Urothelium cell line (cell line): ENCODE data around the gene SUSD2.
"Not testable (repeated sequence)": the region's sequence is repeated elsewhere in the genome, so short reads cannot be mapped to it uniquely, and the experiment has no call there.

Experiments
- DNase-seq: peaks from one replicate; pipeline ENCODE4 v3.0.0; 2011; ENCODE audit warnings: low spot score, mixed read lengths
- FAIRE-seq: peaks from 2 replicates; lab custom pipeline; 2011; peaks lifted over from hg19 to GRCh38; lab: Jason Lieb, UNC

SUSD2 gene

GRCh38 chr22:24186892-24187670, 5.8 kb downstream of the SUSD2 start:
- FAIRE-seq: peak; percentile 58
- DNase-seq: no peak

GRCh38 chr22:24187731-24188644, 6.7 kb downstream of the SUSD2 start:
- FAIRE-seq: peak; percentile 63

DNA sequence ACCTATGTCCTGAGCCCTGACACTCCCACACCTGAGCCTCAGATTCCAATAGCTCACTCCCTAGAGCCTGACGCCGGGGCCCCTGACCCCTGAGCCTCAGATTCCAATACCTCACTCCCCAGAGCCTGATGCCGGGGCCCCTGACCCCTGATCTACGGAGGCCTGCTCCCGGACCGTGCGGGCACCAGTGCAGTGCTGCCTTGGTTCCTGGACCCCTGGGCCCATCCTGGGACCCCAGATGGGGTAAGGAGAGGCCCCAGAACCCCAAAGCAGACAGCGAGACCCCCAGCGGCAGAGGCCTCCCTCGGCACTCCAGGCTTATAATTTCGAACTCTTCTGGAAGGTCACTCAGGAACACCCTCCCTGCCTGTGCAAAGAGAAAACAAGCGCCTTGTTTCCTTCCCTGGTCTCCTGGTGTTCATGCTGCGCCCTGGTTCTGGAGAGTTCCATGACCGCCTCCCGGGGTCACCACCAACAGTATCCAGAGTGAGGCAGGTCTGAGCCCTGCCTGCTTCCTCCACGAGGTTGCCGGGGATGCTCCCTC, 7.5 kb downstream of the SUSD2 start:
- DNase-seq: no peak
- FAIRE-seq: peak; percentile 17

More at GRCh38 chr22:24187731-24188644, 6.7 kb downstream of the SUSD2 start:
- no peak for DNase-seq

GRCh38 chr22:24189249-24190158, 8.2 kb downstream of the SUSD2 start:
- FAIRE-seq (peak; percentile 98), DNase-seq (peak; percentile 92)

GRCh38 chr22:24190159-24190540, 8.9 kb downstream of the SUSD2 start:
- DNase-seq (no peak), FAIRE-seq (no peak)

- peak; percentile 20 for FAIRE-seq
Observed at GRCh38 chr22:24190596-24191208, 9.4 kb downstream of the SUSD2 start.

DNA sequence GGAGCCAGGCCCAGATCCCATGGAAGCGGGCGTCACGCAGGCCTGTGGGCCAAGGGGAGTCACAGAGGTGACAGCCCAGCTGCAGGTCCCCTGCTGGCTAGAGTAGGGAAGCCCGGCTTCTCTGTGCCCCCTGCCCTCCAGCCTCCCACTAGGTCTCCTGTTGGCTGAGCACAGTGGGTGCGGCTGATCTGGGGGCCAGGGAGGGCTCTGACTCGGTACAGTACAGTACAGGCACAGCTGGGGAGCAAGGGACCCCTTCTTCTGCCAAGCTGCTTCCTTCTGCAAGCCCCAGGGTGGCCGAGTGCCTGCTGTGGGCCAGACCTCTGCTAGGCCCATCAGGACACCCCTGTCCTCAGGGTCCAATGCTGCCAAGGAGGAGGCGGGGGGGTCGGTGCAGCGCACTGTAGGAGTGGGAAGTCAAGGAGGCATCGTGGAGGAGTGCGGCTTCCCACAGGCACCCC, 10.1 kb downstream of the SUSD2 start:
- FAIRE-seq (peak; percentile 35), DNase-seq (no peak)

More at GRCh38 chr22:24190596-24191208, 9.4 kb downstream of the SUSD2 start:
- no peak for DNase-seq

GRCh38 chr22:24191893-24192292, 10.6 kb downstream of the SUSD2 start:
- DNase-seq: no peak
- FAIRE-seq: no peak

DNA sequence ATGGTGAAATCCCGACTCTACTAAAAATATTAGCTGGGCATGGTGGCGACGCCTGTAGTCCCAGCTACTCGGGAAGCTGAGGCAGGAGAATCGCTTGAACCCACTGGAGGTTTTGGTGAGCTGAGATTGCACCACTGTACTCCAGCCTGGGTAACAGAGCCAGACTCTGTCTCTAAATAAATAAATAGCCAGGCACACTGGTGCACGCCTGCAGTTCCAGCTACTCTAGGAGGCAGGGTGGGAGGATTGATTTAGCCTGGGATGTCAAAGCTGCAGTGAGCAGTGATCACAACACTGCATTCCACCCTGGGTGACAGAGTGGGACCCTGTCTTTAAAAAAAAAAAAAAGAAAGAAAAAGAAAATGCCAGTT, 17.4 kb downstream of the SUSD2 start:
- no peak for DNase-seq
- FAIRE-seq: no peak

GRCh38 chr22:24200619-24201212, 19.4 kb downstream of the SUSD2 start:
- FAIRE-seq (peak; percentile 84), DNase-seq (peak; percentile 88)

DNA sequence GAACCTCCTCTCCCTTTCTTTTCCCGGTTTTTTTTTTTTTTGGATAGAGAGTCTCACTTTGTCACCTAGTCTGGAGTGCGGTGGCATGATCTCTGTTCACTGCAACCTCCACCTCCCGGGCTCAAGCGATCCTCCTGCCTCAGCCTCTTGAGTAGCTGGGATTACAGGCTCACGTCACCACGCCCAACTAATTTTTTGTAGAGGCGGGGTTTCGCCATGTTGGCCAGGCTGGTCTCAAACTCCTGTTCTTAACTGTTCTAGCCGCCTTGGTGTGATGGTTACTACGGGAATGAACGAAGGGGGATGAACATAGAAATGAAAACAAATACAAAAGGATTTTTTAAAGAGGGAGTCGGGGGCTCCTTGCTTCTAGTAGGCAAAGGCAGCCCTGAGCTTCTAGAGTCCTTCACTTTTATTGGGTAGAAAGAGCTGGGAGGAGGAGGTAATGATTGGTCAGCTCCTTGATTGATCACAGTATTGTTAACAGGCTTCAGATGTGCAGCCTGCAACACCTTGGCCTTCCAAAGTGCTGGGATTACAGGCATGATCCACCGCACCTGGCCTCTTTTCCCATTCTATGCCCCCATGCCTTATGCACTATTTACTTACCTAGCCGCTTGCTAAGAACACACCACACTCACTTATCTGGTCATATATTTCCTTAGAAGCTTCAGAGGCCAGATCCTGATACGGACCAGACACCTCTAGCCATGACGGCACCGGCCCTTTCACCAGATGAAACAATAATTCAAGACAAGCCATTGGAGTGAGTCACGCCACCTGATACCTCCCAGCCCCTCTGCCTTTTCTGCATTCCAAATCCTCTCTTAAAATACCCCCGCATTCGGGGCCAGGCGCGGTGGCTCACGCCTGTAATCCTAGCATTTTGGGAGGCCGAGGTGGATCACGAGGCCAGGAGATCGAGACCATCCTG, 20.7 kb downstream of the SUSD2 start:
- DNase-seq (peak; percentile 84), FAIRE-seq (no peak)

DNA sequence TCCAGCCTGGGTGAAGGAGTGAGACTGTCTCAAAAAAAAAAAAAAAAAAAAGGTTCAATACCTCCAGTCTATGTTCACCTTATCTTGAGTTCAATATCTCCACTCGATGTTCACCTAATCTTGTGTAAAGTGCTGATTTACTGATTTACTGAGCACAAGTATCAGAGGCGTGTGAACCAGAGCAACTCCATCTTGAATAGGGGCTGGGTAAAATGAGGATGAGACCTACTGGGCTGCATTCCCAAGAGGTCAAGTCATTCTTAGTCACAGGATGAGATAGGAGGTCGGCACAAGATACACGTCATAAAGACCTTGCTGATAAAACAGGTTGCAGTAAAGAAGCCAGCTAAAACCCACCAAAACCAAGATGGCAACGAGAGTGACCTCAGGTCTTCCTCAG, 22.6 kb downstream of the SUSD2 start:
- DNase-seq: not testable (repeated sequence)
- peak; percentile 44 for FAIRE-seq

DNA sequence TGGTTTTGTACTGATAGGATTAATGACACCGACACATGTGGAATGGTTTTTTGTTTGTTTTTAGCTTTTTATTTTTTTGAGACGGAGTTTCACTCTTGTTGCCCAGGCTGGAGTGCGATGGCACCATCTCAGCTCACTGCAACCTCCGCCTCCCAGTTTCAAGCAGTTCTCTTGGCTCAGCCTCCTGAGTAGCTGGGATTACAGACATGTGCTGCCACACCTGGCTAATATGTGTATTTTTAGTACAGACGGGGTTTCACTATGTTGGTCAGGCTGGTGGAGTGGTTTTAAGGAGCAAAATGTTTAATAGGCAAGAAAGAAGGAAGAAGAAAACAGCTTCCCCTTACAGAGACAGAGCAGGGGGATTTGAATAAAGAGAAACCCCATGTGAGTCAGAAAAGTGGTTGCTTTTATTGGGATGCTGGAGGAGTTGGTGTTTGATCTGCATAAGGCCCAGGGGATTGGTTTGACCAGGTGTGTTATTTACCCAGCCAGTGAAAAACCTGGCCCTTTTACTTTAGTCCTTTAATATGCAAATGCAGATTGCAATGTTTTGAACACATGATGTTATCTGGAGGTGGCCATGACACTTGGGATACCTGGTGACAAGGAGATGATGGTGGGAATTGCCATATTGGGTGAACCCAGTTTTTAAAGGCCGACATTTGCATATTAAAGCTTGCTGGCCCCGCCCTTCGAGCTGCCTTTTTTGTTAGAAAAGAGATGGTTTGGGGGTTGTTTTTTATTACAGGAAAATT, 24.3 kb downstream of the SUSD2 start:
- DNase-seq: no peak
- peak; percentile 46 for FAIRE-seq

DNA sequence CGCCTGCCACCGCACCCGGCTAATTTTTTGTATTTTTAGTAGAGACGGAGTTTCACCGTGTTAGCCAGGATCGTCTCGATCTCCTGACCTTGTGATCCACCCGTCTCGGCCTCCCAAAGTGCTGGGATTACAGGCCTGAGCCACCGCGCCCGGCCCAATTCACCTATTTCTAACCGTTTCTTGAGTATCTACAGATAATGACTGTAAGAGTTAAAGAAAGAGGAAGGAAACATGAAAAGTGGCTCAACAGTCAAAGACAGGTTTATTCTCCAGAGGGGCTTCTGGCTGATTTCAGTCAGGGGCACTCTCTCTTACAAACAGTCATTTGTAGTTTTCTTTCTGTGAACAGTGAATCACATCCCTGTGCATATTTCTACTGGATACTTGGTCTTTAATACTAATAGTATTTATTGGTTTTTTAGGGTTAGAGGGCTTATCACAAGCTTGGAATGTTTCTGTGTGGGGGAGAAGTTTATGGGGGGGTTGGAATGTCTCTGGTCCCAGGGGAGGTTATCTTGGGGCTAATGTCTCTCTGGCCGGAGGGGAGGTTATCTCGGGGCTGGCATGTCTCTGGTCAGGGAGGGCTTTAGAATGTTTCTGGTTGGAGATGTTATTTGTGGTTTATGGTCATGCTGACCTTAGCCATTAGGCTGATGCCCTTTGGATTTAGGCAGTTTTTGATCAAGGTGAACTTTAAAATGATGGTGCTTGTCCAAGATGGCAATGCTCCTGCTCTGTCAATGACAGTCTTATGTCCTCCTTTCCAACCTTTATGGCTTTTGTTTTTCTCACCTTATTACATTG, 25.4 kb downstream of the SUSD2 start:
- FAIRE-seq, DNase-seq: not testable (repeated sequence)

DNA sequence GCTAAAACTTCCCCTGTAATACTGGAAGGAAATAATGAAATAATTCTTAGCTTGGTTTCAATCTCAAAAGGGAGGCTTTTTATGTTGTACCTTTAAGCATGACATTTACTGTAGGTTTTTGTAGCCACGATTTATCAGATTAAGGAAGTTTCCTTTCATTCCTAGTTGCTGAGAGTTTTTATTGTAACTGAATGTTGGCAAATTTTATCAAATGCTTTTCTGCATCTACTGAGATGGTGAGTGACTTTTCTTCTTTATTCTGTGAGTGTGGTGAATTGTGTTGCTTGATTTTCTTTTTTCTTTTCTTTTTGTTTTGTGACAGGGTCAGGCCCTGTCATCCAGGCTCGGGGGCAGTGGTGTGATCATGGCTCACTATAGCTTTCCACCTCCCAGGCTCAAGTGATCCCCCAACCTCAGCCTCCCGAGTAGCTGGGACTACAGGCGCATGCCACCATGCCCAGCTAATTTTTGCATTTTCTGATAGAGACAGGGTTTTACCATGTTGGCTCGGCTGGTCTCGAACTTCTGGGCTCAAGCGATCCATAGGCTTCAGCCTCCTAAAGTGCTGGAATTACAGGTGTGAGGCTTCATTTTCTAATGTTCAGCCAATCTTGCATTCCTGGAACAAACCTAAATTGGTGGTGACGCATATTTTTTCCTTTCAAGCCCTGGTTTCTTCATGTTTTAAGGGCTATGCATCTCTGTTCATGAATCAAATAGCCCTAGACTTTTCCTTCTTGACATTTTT, 26.2 kb downstream of the SUSD2 start:
- DNase-seq: no peak
- no peak for FAIRE-seq
